22Rv1 (cell line): Measurements from ENCODE around the gene NR4A1.
A peak's percentile ranks its signal among the peaks of the same experiment; 100 is the strongest.

Experiments used
- H3K27ac ChIP-seq: fragments of 450-650 bp; 2 replicates; pipeline ENCODE4 v1.5.1; 2017
- ZFX ChIP-seq: fragments of 450-650 bp; IDR thresholded peaks from 2 replicates; pipeline ENCODE4 v1.6.1; 2017; ENCODE audit warnings: antibody characterized with exemption, borderline replicate concordance
- TF ChIP-seq, protein P1 (sequence below): fragments of 450-650 bp; IDR thresholded peaks from 2 replicates; pipeline ENCODE4 v1.5.1; 2017; ENCODE audit warnings: mild to moderate bottlenecking

The NR4A1 gene

DNA sequence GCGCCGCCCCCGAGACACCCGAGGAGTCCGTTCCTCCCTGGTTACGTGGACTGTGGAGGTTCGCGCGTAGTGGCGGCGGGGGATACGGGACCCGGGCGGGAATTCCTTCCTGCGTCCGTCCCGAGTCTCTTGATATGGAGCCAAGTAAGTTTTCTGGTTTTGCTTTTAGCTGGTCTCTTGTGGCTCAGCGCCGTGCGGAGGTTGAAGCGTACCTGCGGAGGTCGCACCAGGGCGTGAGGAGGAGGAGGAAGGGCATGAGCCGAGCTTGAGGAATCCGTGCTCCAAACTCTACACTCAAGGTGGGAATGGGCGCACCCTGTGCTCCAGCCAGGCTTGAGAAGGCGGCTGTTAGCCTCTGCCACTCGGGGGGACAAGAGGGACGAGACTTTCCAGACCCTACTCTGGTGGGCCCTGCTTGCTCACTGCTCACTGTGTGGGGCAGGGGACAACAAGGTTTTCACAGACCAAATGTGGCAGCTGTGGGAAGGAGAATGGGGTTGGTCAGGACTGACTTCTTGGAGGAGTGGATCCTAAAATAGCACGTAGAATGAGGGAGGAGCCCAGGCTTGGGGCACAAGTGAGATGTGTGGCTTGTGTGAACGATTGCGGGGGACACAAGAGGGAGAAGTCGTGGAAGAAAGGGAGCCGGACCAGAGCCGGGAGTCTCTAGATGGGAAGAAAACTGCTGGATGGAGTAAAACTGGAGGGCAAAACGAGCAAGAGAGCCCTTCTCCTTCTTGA lies 19.1 kb downstream of the NR4A1 start:
- H3K27ac ChIP-seq, result peak overlapping the region; percentile 78

DNA sequence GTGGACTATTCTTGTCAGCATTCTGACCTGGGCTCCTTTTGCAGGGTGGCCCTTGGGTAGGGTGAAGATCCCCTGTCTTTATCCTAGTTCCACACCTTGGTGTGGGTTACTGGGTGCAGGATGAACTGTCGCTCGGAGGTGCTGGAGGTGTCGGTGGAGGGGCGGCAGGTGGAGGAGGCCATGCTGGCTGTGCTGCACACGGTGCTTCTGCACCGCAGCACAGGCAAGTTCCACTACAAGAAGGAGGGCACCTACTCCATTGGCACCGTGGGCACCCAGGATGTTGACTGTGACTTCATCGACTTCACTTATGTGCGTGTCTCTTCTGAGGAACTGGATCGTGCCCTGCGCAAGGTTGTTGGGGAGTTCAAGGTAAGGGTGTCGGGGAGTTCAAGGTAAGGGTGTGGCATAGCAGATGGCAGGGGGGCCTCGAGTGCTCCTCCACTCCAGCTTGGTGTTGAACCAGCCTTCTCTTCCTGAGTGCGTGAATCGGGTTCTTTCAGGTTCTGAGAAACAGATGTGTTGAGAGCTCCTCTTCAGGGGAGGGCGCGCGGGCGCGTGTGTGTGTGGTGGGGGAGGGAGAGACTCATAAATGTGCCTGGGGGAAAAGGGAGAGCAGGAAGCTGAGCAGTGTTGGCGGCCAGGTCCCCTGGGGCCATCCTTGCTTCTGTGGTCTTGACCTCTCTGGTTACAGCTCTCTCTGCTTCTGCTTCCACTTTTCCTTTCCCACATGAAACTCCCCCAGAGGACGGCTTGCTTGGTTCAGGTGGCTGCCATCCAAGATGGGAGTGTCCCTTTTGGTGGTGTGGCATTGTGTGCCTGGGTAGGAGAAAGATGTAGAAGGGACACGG lies 22.5 kb downstream of the NR4A1 start:
- no peak for TF ChIP-seq ZFX
- H3K27ac ChIP-seq, result no peak overlapping the region

More for the DNA sequence above, 19.1 kb downstream of the NR4A1 start:
- TF ChIP-seq, protein P1, sequence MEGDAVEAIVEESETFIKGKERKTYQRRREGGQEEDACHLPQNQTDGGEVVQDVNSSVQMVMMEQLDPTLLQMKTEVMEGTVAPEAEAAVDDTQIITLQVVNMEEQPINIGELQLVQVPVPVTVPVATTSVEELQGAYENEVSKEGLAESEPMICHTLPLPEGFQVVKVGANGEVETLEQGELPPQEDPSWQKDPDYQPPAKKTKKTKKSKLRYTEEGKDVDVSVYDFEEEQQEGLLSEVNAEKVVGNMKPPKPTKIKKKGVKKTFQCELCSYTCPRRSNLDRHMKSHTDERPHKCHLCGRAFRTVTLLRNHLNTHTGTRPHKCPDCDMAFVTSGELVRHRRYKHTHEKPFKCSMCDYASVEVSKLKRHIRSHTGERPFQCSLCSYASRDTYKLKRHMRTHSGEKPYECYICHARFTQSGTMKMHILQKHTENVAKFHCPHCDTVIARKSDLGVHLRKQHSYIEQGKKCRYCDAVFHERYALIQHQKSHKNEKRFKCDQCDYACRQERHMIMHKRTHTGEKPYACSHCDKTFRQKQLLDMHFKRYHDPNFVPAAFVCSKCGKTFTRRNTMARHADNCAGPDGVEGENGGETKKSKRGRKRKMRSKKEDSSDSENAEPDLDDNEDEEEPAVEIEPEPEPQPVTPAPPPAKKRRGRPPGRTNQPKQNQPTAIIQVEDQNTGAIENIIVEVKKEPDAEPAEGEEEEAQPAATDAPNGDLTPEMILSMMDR, result no peak
- TF ChIP-seq ZFX, result no peak

DNA sequence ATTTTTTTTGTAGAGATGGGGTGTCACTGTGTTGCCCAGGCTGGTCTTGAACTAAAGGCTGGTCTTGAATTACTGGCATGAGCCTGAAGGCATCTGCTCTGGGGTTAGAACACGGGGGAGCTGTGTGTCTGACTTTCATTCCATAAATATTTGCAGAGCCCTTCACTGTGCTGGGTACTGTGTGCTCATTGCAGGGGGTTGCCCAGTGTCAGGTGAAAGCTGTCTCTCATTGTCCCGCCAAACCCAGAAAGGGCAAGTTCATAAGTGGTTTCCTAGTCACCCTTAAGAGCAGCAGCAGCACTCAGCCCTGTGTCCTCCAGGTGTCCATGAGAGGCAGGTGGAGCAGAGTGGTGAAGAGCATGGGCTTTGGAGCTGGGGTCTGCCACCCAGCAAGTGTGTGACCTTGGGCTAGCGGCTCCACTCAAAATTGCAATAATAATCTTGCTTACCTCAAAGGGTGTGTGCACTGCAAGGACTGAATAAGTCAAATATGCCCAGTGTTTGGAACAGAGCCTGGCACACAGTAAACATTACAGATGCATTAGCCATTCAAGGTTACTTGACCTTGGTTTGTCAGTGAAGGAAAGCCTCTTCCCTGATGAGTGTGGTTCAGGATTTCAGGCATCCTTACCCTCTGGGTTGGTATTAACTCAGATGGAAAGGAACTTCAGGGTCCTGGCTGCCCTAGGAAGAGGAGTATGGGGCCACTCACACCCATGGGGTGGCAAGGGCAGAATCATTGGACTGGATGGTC lies 23.9 kb downstream of the NR4A1 start:
- TF ChIP-seq, protein P1, result no peak
- no peak for TF ChIP-seq ZFX
- 0 out of 2 replicates have a peak overlapping the region, but pooled peaks have one; percentile 8 for H3K27ac ChIP-seq

DNA sequence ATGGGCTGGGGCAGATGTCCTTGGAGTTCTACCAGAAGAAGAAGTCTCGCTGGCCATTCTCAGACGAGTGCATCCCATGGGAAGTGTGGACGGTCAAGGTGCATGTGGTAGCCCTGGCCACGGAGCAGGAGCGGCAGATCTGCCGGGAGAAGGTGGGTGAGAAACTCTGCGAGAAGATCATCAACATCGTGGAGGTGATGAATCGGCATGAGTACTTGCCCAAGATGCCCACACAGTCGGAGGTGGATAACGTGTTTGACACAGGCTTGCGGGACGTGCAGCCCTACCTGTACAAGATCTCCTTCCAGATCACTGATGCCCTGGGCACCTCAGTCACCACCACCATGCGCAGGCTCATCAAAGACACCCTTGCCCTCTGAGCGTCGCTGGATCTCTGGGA lies 25.6 kb downstream of the NR4A1 start:
- H3K27ac ChIP-seq, result no peak overlapping the region
- no peak for TF ChIP-seq ZFX
- TF ChIP-seq, protein P1, result no peak

DNA sequence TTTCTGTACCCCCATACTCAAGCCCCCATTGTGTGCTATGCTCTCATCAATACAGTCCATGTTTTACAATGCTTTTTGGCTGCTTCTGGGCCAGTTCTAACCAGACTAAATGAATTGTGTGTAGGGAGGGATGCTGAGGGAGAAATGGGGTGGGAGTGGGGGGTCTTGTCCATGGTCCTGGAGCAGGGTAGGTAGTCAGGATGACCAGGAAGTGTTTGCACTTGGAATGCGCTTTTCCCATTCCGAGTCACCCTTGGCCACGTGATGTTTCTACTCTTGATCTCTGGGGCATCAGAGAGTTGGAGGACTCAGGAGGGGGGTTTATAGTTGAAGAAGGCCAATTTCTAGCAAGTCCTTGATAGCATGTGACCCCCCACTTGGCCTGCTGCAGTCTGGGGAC lies 27.0 kb downstream of the NR4A1 start:
- no peak overlapping the region for H3K27ac ChIP-seq
- TF ChIP-seq ZFX, result no peak
- TF ChIP-seq, protein P1, result no peak

DNA sequence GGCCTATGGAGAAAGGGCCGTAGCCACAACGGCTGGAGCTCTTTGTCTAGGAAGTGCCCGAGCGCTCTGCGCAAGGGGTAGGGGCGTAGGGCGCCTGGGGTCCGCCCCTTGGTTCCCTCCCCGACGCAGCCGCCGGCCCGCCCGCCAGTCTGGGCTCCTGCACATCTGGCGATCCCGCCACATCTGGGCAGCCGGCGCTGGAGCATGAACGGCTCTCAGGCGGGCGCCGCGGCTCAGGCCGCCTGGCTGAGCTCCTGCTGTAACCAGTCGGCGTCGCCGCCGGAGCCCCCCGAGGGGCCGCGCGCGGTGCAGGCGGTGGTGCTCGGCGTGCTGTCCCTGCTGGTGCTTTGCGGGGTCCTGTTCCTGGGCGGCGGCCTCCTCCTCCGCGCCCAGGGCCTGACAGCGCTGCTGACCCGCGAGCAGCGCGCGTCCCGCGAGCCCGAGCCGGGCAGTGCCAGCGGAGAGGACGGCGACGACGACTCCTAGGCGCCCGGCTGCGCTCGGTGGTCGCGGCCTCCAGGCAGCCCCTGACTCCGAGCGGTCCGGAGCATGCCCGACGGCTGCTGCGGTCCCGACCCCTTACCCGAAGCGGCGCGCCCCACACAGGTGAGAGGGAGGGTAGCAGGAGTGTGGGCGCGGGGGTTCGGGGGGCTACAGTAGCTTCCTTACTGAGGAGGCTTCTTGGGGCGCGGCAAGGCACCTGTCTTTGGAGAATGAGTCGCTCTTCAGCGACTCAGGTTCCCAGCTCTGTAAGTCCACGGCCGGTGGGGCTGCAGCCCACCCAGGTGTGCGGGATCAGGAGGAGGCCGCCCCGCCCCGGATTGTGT lies 28.5 kb downstream of the NR4A1 start, which contains the start of gene SMIM41:
Gene SMIM41 (plus strand): TSS at position 129 of the 827 bp plus-strand sequence. CDS start 76 bp downstream, at position 205.
- no peak within 1 kb of the TSS for H3K27ac ChIP-seq
- TF ChIP-seq ZFX, result no peak
- TF ChIP-seq, protein P1, result no peak
